ENCODE data around the gene DHCR7.

The DHCR7 gene

GRCh38 chr11:71484248-71485062 is 36.3 kb upstream of the DHCR7 start:
- DNase-seq (ENCODE audit: extremely low read depth, low read depth) = no peak
- no peak for TF ChIP-seq CTCF (IDR thresholded peaks at IDR 0.05; ENCODE audit: low read depth, low read length)

GRCh38 chr11:71483692-71484091 is 35.5 kb upstream of the DHCR7 start:
- no peak for DNase-seq (ENCODE audit: extremely low read depth, low read depth)
- TF ChIP-seq CTCF (IDR thresholded peaks at IDR 0.05; ENCODE audit: low read depth, low read length) = no peak

- no peak for DNase-seq (ENCODE audit: extremely low read depth, low read depth)
- TF ChIP-seq CTCF (IDR thresholded peaks at IDR 0.05; ENCODE audit: low read depth, low read length) = no peak
Observed at GRCh38 chr11:71482746-71483364, 34.7 kb upstream of the DHCR7 start.

GRCh38 chr11:71482216-71482615 is 34.0 kb upstream of the DHCR7 start:
- no peak for DNase-seq (ENCODE audit: extremely low read depth, low read depth)
- TF ChIP-seq CTCF (IDR thresholded peaks at IDR 0.05; ENCODE audit: low read depth, low read length) = no peak

GRCh38 chr11:71481101-71481960 is 33.1 kb upstream of the DHCR7 start:
- DNase-seq (ENCODE audit: extremely low read depth, low read depth) = no peak
- no peak for TF ChIP-seq CTCF (IDR thresholded peaks at IDR 0.05; ENCODE audit: low read depth, low read length)

GRCh38 chr11:71478528-71478840 is 30.3 kb upstream of the DHCR7 start:
- no peak for DNase-seq (ENCODE audit: extremely low read depth, low read depth)
- TF ChIP-seq CTCF (IDR thresholded peaks at IDR 0.05; ENCODE audit: low read depth, low read length) = no peak

All from AG09319 (cell line).